Neural progenitor cell (in vitro differentiated cells): ENCODE measurements around the gene OSM.

Experiments used
- EZH2phosphoT487 ChIP-seq: fragments of 200-600 bp; sonication (generic); IDR thresholded peaks from 2 replicates; pipeline ENCODE4 v1.6.1; 2017; ENCODE audit warnings: antibody characterized with exemption
- TF ChIP-seq, protein P1 (sequence below): fragments of 200-600 bp; sonication (generic); IDR thresholded peaks from 2 replicates; pipeline ENCODE4 v1.5.1; 2017; ENCODE audit warnings: antibody characterized with exemption, mild to moderate bottlenecking

DNA sequence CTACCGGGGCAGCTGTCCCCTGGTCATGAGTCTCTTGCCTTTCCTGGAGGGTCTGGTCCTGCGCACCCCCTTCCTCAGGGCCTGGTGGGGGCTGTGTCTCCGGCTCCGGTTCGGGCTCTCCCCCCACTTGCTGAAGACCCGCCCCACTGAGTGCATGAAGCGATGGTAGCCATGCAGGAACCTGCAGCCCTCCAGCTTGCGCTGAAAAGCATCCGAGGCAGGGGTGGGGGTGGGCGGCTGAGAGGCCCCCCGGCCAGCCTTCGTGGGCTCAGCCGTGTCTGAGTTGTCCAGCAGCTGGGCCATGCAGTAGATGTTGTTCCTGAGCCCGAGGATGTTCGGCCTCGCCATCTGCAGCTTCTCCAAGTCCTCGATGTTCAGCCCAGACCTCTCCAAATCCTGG lies 2.8 kb downstream of the OSM start:
- TF ChIP-seq, protein P1, sequence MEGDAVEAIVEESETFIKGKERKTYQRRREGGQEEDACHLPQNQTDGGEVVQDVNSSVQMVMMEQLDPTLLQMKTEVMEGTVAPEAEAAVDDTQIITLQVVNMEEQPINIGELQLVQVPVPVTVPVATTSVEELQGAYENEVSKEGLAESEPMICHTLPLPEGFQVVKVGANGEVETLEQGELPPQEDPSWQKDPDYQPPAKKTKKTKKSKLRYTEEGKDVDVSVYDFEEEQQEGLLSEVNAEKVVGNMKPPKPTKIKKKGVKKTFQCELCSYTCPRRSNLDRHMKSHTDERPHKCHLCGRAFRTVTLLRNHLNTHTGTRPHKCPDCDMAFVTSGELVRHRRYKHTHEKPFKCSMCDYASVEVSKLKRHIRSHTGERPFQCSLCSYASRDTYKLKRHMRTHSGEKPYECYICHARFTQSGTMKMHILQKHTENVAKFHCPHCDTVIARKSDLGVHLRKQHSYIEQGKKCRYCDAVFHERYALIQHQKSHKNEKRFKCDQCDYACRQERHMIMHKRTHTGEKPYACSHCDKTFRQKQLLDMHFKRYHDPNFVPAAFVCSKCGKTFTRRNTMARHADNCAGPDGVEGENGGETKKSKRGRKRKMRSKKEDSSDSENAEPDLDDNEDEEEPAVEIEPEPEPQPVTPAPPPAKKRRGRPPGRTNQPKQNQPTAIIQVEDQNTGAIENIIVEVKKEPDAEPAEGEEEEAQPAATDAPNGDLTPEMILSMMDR: no peak
- no peak for TF ChIP-seq EZH2phosphoT487
